AG09309 (cell line): ENCODE data around the gene CHI3L1.

Experiments
- DNase-seq: peaks from one replicate; pipeline ENCODE4 v3.0.0-alpha.2; 2010; ENCODE audit warnings: low read depth
- H3K4me3 ChIP-seq: 2 replicates; pipeline ENCODE4 v1.5.1; 2011; ENCODE audit warnings: mild to moderate bottlenecking, low read depth, low read length, moderate library complexity; ENCODE audit not compliant: control insufficient read depth
- CTCF ChIP-seq: IDR thresholded peaks from 2 replicates; pipeline ENCODE4 v1.5.1; 2011; ENCODE audit warnings: mild to moderate bottlenecking, low read depth, low read length, inconsistent platforms; ENCODE audit not compliant: insufficient read depth, control insufficient read depth; ENCODE audit errors: missing control alignments

CHI3L1 gene

DNA sequence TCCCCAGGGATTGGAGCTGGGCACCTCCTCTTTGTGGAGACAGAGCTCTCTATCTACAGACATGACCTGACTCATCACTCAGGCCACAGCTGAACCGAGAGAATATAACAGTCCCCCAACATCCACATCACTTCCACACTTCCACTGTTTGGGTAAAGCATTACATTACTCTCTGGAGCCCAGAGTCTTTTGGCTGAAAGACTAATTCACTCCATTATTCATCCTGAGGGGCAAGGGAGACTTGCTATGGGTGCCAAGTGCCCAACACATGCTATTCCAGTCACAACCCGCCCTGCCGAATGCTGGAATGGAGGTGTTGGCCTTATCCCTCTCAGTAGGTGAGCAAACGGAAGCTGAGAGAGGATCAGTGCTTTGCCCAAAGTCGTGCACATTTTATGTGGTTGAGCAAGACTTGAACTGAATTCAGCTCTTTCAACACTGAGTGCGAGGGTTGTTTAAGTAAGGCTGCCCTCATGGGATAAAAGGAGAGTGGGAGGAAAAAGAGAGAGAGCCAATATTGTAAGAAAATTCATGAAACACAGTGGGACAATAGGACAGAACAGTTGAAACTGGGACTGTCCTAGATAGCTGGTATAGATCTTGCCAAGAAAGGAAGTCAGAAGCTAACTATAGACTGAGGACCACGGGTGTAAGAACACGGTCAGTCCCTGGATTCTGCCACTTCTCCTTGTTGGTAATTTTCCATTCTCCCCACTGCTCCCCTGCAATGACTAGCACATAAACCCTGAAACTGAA lies 13.5 kb upstream of the CHI3L1 start:
- no peak overlapping the region for H3K4me3 ChIP-seq
- no peak for TF ChIP-seq CTCF
- DNase-seq, result peak; percentile 89

GRCh38 chr1:203199481-203199815 lies 12.9 kb upstream of the CHI3L1 start:
- H3K4me3 ChIP-seq, result no peak overlapping the region
- no peak for DNase-seq
- TF ChIP-seq CTCF, result no peak

DNA sequence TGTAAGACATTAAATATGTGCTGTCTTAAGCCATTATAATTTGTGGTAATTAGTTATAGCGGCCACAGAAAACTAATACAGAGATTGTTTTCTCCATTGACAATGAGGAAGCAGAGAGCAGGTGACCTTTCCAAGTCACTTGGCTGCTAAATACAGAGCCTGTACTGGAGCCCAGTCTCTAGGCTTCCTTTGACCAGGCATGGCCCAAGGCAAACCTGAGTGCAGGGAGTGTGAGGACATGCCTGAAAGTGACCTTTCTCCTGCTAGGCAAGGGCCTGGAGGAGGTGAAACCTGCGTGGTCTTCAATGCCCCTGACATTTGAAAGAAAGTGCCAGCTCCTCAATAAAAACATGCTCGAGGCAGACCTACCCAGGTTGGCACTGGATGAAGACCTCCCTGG lies 12.5 kb upstream of the CHI3L1 start:
- no peak for DNase-seq
- H3K4me3 ChIP-seq, result no peak overlapping the region
- no peak for TF ChIP-seq CTCF

GRCh38 chr1:203197625-203198024 lies 11.1 kb upstream of the CHI3L1 start:
- peak; percentile 67 for DNase-seq
- no peak overlapping the region for H3K4me3 ChIP-seq
- no peak for TF ChIP-seq CTCF

DNA sequence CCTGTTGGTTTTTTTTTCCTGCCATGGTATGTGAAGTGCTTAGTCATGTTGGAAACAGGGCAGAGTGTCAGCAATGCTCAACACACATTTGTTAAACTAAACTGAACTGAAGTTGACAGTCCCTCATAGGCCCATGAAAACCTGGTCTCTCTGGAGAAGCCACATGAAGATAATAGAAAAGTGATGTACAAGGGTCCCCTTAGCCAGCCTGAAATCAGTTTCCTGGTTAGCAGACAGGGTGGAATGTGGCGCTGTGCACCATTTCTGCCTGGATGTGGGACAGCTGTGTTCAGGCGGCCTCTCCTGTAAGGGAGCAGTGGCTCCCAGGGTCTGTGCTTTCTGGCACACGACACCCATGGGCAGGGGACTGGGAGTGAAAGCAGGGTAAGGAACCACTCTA lies 9.9 kb upstream of the CHI3L1 start:
- peak; percentile 23 for TF ChIP-seq CTCF
- DNase-seq, result no peak
- no peak overlapping the region for H3K4me3 ChIP-seq

DNA sequence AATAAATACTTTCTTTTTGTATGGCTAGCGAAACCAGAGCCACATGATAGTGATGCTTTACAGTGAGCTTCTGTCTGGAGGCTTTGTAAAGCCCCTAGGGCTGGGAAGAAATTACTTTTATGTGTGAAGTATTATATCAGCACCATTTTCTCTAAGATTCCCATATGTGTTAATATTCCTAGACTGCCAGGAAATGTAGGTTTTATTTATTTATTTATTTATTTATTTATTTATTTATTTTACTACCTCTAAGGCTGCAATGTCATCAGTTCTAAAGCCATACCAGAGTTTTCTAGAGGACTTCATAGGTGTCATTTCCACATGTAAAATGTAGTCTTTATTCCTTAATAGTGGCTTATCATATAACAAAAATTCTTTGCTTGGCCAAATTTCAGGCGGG lies 4.4 kb upstream of the CHI3L1 start:
- no peak for DNase-seq
- H3K4me3 ChIP-seq, result no peak overlapping the region
- no peak for TF ChIP-seq CTCF
